HepG2 (cell line): ENCODE data around the gene COL4A6. TPM values are rescaled to one million over a fixed set of nuclear protein-coding genes. Genes with fewer than 3 reads are reported as not detected.

ENCODE experiments used
- ASH2L ChIP-seq: fragments of 300-600, 200-600 bp; sonication (generic); IDR thresholded peaks from 2 replicates; pipeline ENCODE4 v1.7.0; 2017; ENCODE audit warnings: low read depth, mild to moderate bottlenecking, moderate library complexity, mixed read lengths, low read length; ENCODE audit not compliant: insufficient read length
- ATF1 ChIP-seq: IDR thresholded peaks from 2 replicates; pipeline ENCODE4 v1.6.1; 2016; ENCODE audit warnings: mild to moderate bottlenecking, control low read depth
- CREM ChIP-seq, 2 experiments: sonication (generic) in 1 of 2; formaldehyde crosslinking in 1 of 2; IDR thresholded peaks; 2 replicates each; pipeline versions ENCODE4 v1.4.0 to v1.6.1; 2016 to 2020; ENCODE audit warnings: antibody characterized with exemption in 1 of 2, mild to moderate bottlenecking in 1 of 2, missing genetic modification reagents in 1 of 2
- GATAD1 ChIP-seq: IDR thresholded peaks from 2 replicates; pipeline ENCODE4 v1.6.1; 2016; ENCODE audit warnings: missing genetic modification reagents, missing compliant biosample characterization
- KMT2B ChIP-seq: IDR thresholded peaks from 2 replicates; pipeline ENCODE4 v1.6.1; 2016; ENCODE audit warnings: missing genetic modification reagents, missing compliant biosample characterization
- LCORL ChIP-seq, 2 experiments: fragments of 450-650 bp in 1 of 2; sonication (generic) in 1 of 2; formaldehyde crosslinking in 1 of 2; IDR thresholded peaks; 2 replicates each; pipeline versions ENCODE4 v1.5.0 to v1.6.1; 2017 to 2020; ENCODE audit warnings: antibody characterized with exemption in 1 of 2, missing genetic modification reagents in 1 of 2
- PCBP1 ChIP-seq: fragments of 200-400 bp; formaldehyde crosslinking; IDR thresholded peaks from 2 replicates; pipeline ENCODE4 v1.6.1; 2017; ENCODE audit warnings: mild to moderate bottlenecking, low read depth, low read length, borderline replicate concordance
- POGZ ChIP-seq: sonication (generic); formaldehyde crosslinking; IDR thresholded peaks from 2 replicates; pipeline ENCODE4 v1.4.0; 2020; ENCODE audit warnings: mild to moderate bottlenecking, missing genetic modification reagents
- POLR2G ChIP-seq: fragments of 200-400 bp; formaldehyde crosslinking; IDR thresholded peaks from 2 replicates; pipeline ENCODE4 v1.6.1; 2018; ENCODE audit warnings: mild to moderate bottlenecking, low read depth, low read length, moderate library complexity
- SAP130 ChIP-seq: IDR thresholded peaks from 2 replicates; pipeline ENCODE4 v1.6.1; 2016; ENCODE audit warnings: low read depth
- TAF1 ChIP-seq: sonication (generic); formaldehyde crosslinking; IDR thresholded peaks from 2 replicates; pipeline ENCODE4 v1.4.0; 2020; ENCODE audit warnings: missing genetic modification reagents
- ZC3H4 ChIP-seq: sonication (generic); formaldehyde crosslinking; IDR thresholded peaks from 2 replicates; pipeline ENCODE4 v1.4.0; 2020; ENCODE audit warnings: missing genetic modification reagents, borderline replicate concordance
- ZFP62 ChIP-seq: sonication (generic); formaldehyde crosslinking; IDR thresholded peaks from 2 replicates; pipeline ENCODE4 v1.4.0; 2020; ENCODE audit warnings: missing genetic modification reagents
- ZFX ChIP-seq: sonication (generic); formaldehyde crosslinking; IDR thresholded peaks from 2 replicates; pipeline ENCODE4 v1.4.0; 2020; ENCODE audit warnings: mild to moderate bottlenecking, low read depth, missing genetic modification reagents, moderate library complexity
- ZMYM4 ChIP-seq: sonication (generic); formaldehyde crosslinking; IDR thresholded peaks from 2 replicates; pipeline ENCODE4 v1.8.1; 2023; ENCODE audit warnings: mild to moderate bottlenecking, missing genetic modification reagents
- ZNF121 ChIP-seq: sonication (generic); formaldehyde crosslinking; IDR thresholded peaks from 2 replicates; pipeline ENCODE4 v1.5.0; 2020; ENCODE audit warnings: mild to moderate bottlenecking, missing genetic modification reagents
- ZNF263 ChIP-seq: sonication (generic); formaldehyde crosslinking; IDR thresholded peaks from 2 replicates; pipeline ENCODE4 v1.4.0; 2020; ENCODE audit warnings: missing genetic modification reagents
- ZNF772 ChIP-seq: sonication (generic); formaldehyde crosslinking; IDR thresholded peaks from 2 replicates; pipeline ENCODE4 v1.5.0; 2020; ENCODE audit warnings: mild to moderate bottlenecking, missing genetic modification reagents
- ZNF792 ChIP-seq: IDR thresholded peaks from 2 replicates; pipeline ENCODE4 v1.6.1; 2016
- polyA plus RNA-seq, 8 experiments: library from polyadenylated mRNA; depleted of rRNA in 3 of 8; stranded (reverse) in 7 of 8; unstranded in 1 of 8; fragments of >200 nt; fragmentation: Illumina TruSeq in 4 of 8; extraction: Trizol in 4 of 8; gene quantifications; 2 replicates each; pipeline versions ENCODE4 v1.2.1 to v1.2.3, GENCODE V29; 2011 to 2016; ENCODE audit warnings: low read depth in 4 of 8, missing spikeins in 1 of 8, mixed read lengths in 1 of 8; ENCODE audit not compliant: insufficient read depth in 1 of 8
- total RNA-seq, 5 experiments: library from RNA; depleted of rRNA; stranded (reverse); fragments of >200 nt; fragmentation: Illumina TruSeq; extraction: Trizol; gene quantifications; 2 replicates each; pipeline ENCODE4 v1.2.3, GENCODE V29; 2016; ENCODE audit warnings: low read depth in 1 of 5
- TF ChIP-seq, protein P1 (sequence below), 2 experiments: sonication (generic) in 1 of 2; formaldehyde crosslinking in 1 of 2; IDR thresholded peaks; 2 replicates each; pipeline versions ENCODE4 v1.4.0 to v1.6.1; 2018 to 2020; ENCODE audit warnings: missing genetic modification reagents in 2 of 2, borderline replicate concordance in 1 of 2, low read depth in 1 of 2, mild to moderate bottlenecking in 1 of 2, missing biosample characterization in 1 of 2
- TF ChIP-seq, protein P2 (sequence below): IDR thresholded peaks from 2 replicates; pipeline ENCODE4 v1.4.0; 2020; ENCODE audit warnings: mild to moderate bottlenecking, missing genetic modification reagents
- TF ChIP-seq, protein P3 (sequence below): IDR thresholded peaks from 2 replicates; pipeline ENCODE4 v1.6.1; 2016; ENCODE audit warnings: low read depth, control low read depth

The COL4A6 gene
- total and polyA plus RNA-seq, 2 of the 13 experiments (the other 11 are each of a cell fraction or from before 2014, with no cell fraction given) = 4.5 to 8.2 TPM

DNA sequence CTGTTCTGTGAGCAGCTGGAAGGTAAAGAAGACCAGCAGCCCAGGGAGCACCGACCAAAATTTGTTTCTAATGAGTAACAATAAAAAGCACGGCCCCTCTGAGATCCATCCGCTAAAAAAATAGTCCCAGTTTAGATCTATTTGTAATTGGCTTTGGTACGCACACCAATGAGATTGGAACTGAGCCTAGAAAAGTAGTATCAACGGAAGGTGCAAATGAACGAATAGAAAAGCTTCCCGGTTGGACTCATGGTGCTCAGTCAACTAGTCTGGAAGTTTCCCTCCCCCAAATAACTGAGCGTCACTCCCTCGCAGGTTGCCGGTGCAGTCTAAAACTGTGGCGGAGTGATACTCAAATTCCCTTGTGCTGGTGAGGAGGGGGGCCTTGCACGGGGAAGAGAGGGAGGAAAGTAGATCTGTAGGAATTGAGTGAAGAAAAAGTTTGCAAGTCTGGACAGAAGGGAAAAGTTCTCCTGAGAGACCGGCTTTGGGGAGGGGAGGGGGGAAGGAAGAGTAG, 1.3 kb upstream of the COL4A6 start, which contains the start of gene COL4A5 (continued):
- TF ChIP-seq, protein P1, sequence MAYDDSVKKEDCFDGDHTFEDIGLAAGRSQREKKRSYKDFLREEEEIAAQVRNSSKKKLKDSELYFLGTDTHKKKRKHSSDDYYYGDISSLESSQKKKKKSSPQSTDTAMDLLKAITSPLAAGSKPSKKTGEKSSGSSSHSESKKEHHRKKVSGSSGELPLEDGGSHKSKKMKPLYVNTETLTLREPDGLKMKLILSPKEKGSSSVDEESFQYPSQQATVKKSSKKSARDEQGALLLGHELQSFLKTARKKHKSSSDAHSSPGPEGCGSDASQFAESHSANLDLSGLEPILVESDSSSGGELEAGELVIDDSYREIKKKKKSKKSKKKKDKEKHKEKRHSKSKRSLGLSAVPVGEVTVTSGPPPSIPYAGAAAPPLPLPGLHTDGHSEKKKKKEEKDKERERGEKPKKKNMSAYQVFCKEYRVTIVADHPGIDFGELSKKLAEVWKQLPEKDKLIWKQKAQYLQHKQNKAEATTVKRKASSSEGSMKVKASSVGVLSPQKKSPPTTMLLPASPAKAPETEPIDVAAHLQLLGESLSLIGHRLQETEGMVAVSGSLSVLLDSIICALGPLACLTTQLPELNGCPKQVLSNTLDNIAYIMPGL (CRISPR knock-in tag; IDR thresholded peaks at IDR 0.05; ENCODE audit: borderline replicate concordance in 1 of 2, low read depth in 1 of 2) = peak in 1 of 2 experiments; percentile 63; a peak in 2 of 4 replicates
- peak; percentile 23; the same call in 1 of the 2 replicates for TF ChIP-seq ZNF792
- peak; percentile 59 for TF ChIP-seq SAP130
- TF ChIP-seq TAF1 (CRISPR knock-in tag) = peak; percentile 35; the same call in 1 of the 2 replicates
- peak; percentile 67 for TF ChIP-seq ZNF263
- peak; percentile 90 for TF ChIP-seq ASH2L
- no peak for TF ChIP-seq ZNF772 (CRISPR knock-in tag)
- peak; percentile 54; the same call in 1 of the 2 replicates for TF ChIP-seq LCORL (IDR thresholded peaks at IDR 0.05)
- TF ChIP-seq LCORL (CRISPR knock-in tag; IDR thresholded peaks at IDR 0.05) = no peak
- peak; percentile 48; the same call in 1 of the 2 replicates for TF ChIP-seq POLR2G
- 0 out of 2 replicates have a peak, but pooled peaks have one; percentile 36 for TF ChIP-seq CREM (IDR thresholded peaks at IDR 0.05)
- no peak for TF ChIP-seq CREM (CRISPR knock-in tag; IDR thresholded peaks at IDR 0.05)
- TF ChIP-seq, protein P2, sequence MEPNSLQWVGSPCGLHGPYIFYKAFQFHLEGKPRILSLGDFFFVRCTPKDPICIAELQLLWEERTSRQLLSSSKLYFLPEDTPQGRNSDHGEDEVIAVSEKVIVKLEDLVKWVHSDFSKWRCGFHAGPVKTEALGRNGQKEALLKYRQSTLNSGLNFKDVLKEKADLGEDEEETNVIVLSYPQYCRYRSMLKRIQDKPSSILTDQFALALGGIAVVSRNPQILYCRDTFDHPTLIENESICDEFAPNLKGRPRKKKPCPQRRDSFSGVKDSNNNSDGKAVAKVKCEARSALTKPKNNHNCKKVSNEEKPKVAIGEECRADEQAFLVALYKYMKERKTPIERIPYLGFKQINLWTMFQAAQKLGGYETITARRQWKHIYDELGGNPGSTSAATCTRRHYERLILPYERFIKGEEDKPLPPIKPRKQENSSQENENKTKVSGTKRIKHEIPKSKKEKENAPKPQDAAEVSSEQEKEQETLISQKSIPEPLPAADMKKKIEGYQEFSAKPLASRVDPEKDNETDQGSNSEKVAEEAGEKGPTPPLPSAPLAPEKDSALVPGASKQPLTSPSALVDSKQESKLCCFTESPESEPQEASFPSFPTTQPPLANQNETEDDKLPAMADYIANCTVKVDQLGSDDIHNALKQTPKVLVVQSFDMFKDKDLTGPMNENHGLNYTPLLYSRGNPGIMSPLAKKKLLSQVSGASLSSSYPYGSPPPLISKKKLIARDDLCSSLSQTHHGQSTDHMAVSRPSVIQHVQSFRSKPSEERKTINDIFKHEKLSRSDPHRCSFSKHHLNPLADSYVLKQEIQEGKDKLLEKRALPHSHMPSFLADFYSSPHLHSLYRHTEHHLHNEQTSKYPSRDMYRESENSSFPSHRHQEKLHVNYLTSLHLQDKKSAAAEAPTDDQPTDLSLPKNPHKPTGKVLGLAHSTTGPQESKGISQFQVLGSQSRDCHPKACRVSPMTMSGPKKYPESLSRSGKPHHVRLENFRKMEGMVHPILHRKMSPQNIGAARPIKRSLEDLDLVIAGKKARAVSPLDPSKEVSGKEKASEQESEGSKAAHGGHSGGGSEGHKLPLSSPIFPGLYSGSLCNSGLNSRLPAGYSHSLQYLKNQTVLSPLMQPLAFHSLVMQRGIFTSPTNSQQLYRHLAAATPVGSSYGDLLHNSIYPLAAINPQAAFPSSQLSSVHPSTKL (CRISPR knock-in tag) = peak; percentile 31; the same call in 1 of the 2 replicates
- TF ChIP-seq, protein P3, sequence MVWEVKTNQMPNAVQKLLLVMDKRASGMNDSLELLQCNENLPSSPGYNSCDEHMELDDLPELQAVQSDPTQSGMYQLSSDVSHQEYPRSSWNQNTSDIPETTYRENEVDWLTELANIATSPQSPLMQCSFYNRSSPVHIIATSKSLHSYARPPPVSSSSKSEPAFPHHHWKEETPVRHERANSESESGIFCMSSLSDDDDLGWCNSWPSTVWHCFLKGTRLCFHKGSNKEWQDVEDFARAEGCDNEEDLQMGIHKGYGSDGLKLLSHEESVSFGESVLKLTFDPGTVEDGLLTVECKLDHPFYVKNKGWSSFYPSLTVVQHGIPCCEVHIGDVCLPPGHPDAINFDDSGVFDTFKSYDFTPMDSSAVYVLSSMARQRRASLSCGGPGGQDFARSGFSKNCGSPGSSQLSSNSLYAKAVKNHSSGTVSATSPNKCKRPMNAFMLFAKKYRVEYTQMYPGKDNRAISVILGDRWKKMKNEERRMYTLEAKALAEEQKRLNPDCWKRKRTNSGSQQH (CRISPR knock-in tag) = 0 out of 2 replicates have a peak, but pooled peaks have one; percentile 11
- TF ChIP-seq KMT2B (CRISPR knock-in tag) = peak; percentile 55; the same call in 1 of the 2 replicates
- TF ChIP-seq ZMYM4 = peak; percentile 28; the same call in 1 of the 2 replicates
- TF ChIP-seq ZFP62 (CRISPR knock-in tag) = no peak
- no peak for TF ChIP-seq ZC3H4
- TF ChIP-seq PCBP1 = 0 out of 2 replicates have a peak, but pooled peaks have one; percentile 36
- peak; percentile 51 for TF ChIP-seq POGZ
- TF ChIP-seq ATF1 (CRISPR knock-in tag) = peak; percentile 40; the same call in 1 of the 2 replicates
- TF ChIP-seq ZNF121 (CRISPR knock-in tag) = no peak
- TF ChIP-seq GATAD1 (CRISPR knock-in tag) = no peak
- TF ChIP-seq ZFX (CRISPR knock-in tag) = 0 out of 2 replicates have a peak, but pooled peaks have one; percentile 31
